GM23248 (cell line): Measurements from ENCODE around the gene YPEL4. TPM values are rescaled to one million over a fixed set of nuclear protein-coding genes. Genes with fewer than 3 reads are reported as not detected.

Experiments
- DNase-seq: peaks from one replicate; pipeline ENCODE4 v3.0.0-alpha.2; 2015
- H2AFZ ChIP-seq: fragments of 200-600 bp; sonication (generic); 2 replicates; pipeline ENCODE4 v1.6.1; 2016; ENCODE audit warnings: antibody characterized with exemption
- H3F3A ChIP-seq: fragments of 200-600 bp; sonication (generic); 2 replicates; pipeline ENCODE4 v1.6.1; 2016; ENCODE audit warnings: mild to moderate bottlenecking, antibody characterized with exemption, mixed run types; ENCODE audit not compliant: insufficient read depth
- H3K27ac ChIP-seq: fragments of 200-600 bp; sonication (generic); 2 replicates; pipeline ENCODE4 v1.5.1; 2016; ENCODE audit warnings: mild to moderate bottlenecking
- H3K27me3 ChIP-seq: fragments of 200-600 bp; sonication (generic); replicated peaks from 2 replicates; pipeline ENCODE4 v1.6.1; 2016; ENCODE audit warnings: mild to moderate bottlenecking; ENCODE audit not compliant: insufficient read depth
- H3K36me3 ChIP-seq: fragments of 200-600 bp; sonication (generic); 2 replicates; pipeline ENCODE4 v1.6.1; 2016; ENCODE audit warnings: low read depth, mild to moderate bottlenecking
- H3K4me1 ChIP-seq: fragments of 200-600 bp; sonication (generic); 2 replicates; pipeline ENCODE4 v1.6.1; 2016; ENCODE audit warnings: mild to moderate bottlenecking; ENCODE audit not compliant: insufficient read depth
- H3K4me2 ChIP-seq: fragments of 200-600 bp; sonication (generic); one replicate; pipeline ENCODE4 v1.6.1; 2016; ENCODE audit warnings: mild to moderate bottlenecking; ENCODE audit not compliant: unreplicated experiment
- H3K4me3 ChIP-seq: fragments of 200-600 bp; sonication (generic); 2 replicates; pipeline ENCODE4 v1.5.1; 2016; ENCODE audit warnings: mild to moderate bottlenecking
- H3K79me2 ChIP-seq: fragments of 200-600 bp; sonication (generic); 2 replicates; pipeline ENCODE4 v1.6.1; 2016; ENCODE audit warnings: mild to moderate bottlenecking; ENCODE audit not compliant: insufficient read depth
- H3K9ac ChIP-seq: fragments of 200-600 bp; sonication (generic); 2 replicates; pipeline ENCODE4 v1.6.1; 2016; ENCODE audit warnings: mild to moderate bottlenecking
- H3K9me2 ChIP-seq: fragments of 200-600 bp; sonication (generic); 2 replicates; pipeline ENCODE4 v1.6.1; 2016; ENCODE audit warnings: mixed run types, mild to moderate bottlenecking, moderate library complexity; ENCODE audit not compliant: insufficient read depth
- H3K9me3 ChIP-seq: fragments of 200-600 bp; sonication (generic); one replicate; pipeline ENCODE4 v1.6.1; 2017; ENCODE audit warnings: low read depth
- H4K20me1 ChIP-seq: fragments of 200-600 bp; sonication (generic); 2 replicates; pipeline ENCODE4 v1.6.0; 2016; ENCODE audit not compliant: insufficient read depth
- EZH2 ChIP-seq: fragments of 200-600 bp; sonication (generic); IDR thresholded peaks from 2 replicates; pipeline ENCODE4 v1.6.1; 2018; ENCODE audit warnings: antibody characterized with exemption, mild to moderate bottlenecking; ENCODE audit not compliant: insufficient read depth, poor library complexity, severe bottlenecking
- EZH2phosphoT487 ChIP-seq: fragments of 200-600 bp; sonication (generic); IDR thresholded peaks from 2 replicates; pipeline ENCODE4 v1.6.1; 2018; ENCODE audit warnings: antibody characterized with exemption, moderate library complexity, mild to moderate bottlenecking, low read depth; ENCODE audit not compliant: insufficient read depth
- WGBS, 2 experiments: methylation state at CpG; one replicate each; pipeline ENCODE4 v1.1.6; 2015 to 2017; ENCODE audit warnings: low lambda C conversion rate in 2 of 2, low coverage in 1 of 2; ENCODE audit errors: missing lambda C conversion rate in 2 of 2; 5-methylcytosine and 5-hydroxymethylcytosine counted together
- in situ Hi-C: fragments of 300-500 bp; cut with MboI; formaldehyde crosslinking; loops from 2 replicates; pipeline ENCODE4 v1.15.0; 2020
- polyA plus RNA-seq: library from polyadenylated mRNA; unstranded; fragments of >200 nt; fragmentation: Nextera tagmentation; extraction: Ambion mirVana; gene quantifications from 2 replicates; pipeline ENCODE4 v1.2.1, GENCODE V29; 2016
- total RNA-seq: library from RNA; depleted of rRNA; stranded (reverse); fragments of >200 nt; shearing (Covaris generic); gene quantifications from 2 replicates; pipeline ENCODE4 v1.2.3, GENCODE V29; 2014

Gene YPEL4
- total and polyA plus RNA-seq, 2 experiments from 2014 or later: 0.49 to 1.7 TPM

DNA sequence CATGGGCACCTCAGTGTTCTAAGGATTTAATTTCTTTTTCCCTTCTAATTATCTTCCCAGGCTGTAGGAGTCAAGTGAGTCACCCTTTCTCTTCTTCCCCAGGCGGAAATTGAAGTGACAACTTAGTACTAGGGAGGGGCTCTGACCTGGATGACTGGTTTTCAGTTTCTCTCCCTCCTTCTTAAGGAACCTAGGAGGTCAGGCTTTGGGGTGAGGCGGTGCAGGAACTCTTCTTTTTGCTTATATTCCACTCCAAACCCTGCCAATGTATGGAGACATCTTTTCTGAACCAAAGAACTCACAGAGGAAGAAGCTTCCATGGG lies 30.8 kb upstream of the YPEL4 start:
- Histone ChIP-seq H3K9ac (no peak overlapping the region; the same call in 1 of the 2 replicates), H4K20me1 (no peaks in the 10 kb centered on the region)
- in situ Hi-C loops: no loop called here

GRCh38 chr11:57679396-57679795 lies 29.7 kb upstream of the YPEL4 start:
- no peak overlapping the region for H3K4me2 ChIP-seq
- H3K4me1 ChIP-seq: peaks cover 18% of the 10 kb centered on the region
- peaks cover 100% of the 10 kb centered on the region for H3K79me2 ChIP-seq
- H3K4me3 ChIP-seq: no peak overlapping the region
- DNase-seq: no peak
- peaks cover 29% of the 10 kb centered on the region for H3K36me3 ChIP-seq
- H3F3A ChIP-seq: peaks cover 6% of the 10 kb centered on the region; the same call in 1 of the 2 replicates
- H3K9ac ChIP-seq: no peak overlapping the region
- H3K27ac ChIP-seq: no peak overlapping the region
- no peaks in the 10 kb centered on the region for H3K9me2 ChIP-seq
- TF ChIP-seq EZH2 (no peak), EZH2phosphoT487 (no peak)
- whole genome bisulfite sequencing, 2 experiments: 92 to 99% methylated on average over 4 of the region's 4 CpGs
- in situ Hi-C loops: no loop called here
- no peaks in the 10 kb centered on the region for H4K20me1 ChIP-seq
- H3K9me3 ChIP-seq: no peaks in the 10 kb centered on the region
- H3K27me3 ChIP-seq: no peaks in the 10 kb centered on the region
- no peak overlapping the region for H2AFZ ChIP-seq

More for the DNA sequence above, 30.8 kb upstream of the YPEL4 start:
- DNase-seq: peak; percentile 70
- Histone ChIP-seq H2AFZ (no peak overlapping the region), H3K9me3 (no peaks in the 10 kb centered on the region), H3K4me1 (peaks cover 18% of the 10 kb centered on the region), H3K27me3 (no peaks in the 10 kb centered on the region), H3F3A (peaks cover 6% of the 10 kb centered on the region; the same call in 1 of the 2 replicates), H3K4me3 (no peak overlapping the region), H3K4me2 (no peak overlapping the region), H3K36me3 (peaks cover 24% of the 10 kb centered on the region), H3K9me2 (no peaks in the 10 kb centered on the region), H3K27ac (peak overlapping the region; percentile 34; the same call in 1 of the 2 replicates), H3K79me2 (peaks cover 100% of the 10 kb centered on the region)
- no peak for TF ChIP-seq EZH2
- no peak for TF ChIP-seq EZH2phosphoT487
- 50 to 55% methylated on average over 2 of the region's 2 CpGs for WGBS, 2 experiments

- WGBS, 2 experiments: 85 to 90% methylated on average over 3 of the region's 3 CpGs
- H3K4me1 ChIP-seq: peaks cover 8% of the 10 kb centered on the region
- no peak overlapping the region for H3K27ac ChIP-seq
- H3K36me3 ChIP-seq: peaks cover 42% of the 10 kb centered on the region
- H3K79me2 ChIP-seq: peaks cover 100% of the 10 kb centered on the region
- no peaks in the 10 kb centered on the region for H3K27me3 ChIP-seq
- in situ Hi-C loops: no loop called here
- no peak overlapping the region for H3K9ac ChIP-seq
- no peak overlapping the region for H3K4me3 ChIP-seq
- no peaks in the 10 kb centered on the region for H3K9me3 ChIP-seq
- H4K20me1 ChIP-seq: peaks cover 8% of the 10 kb centered on the region; the same call in 1 of the 2 replicates
- H2AFZ ChIP-seq: no peak overlapping the region
- peaks cover 6% of the 10 kb centered on the region; the same call in 1 of the 2 replicates for H3F3A ChIP-seq
- TF ChIP-seq EZH2 (no peak), EZH2phosphoT487 (no peak)
- DNase-seq: no peak
- H3K4me2 ChIP-seq: no peak overlapping the region
- no peaks in the 10 kb centered on the region for H3K9me2 ChIP-seq
Observed at GRCh38 chr11:57675176-57675941, 25.6 kb upstream of the YPEL4 start.

DNA sequence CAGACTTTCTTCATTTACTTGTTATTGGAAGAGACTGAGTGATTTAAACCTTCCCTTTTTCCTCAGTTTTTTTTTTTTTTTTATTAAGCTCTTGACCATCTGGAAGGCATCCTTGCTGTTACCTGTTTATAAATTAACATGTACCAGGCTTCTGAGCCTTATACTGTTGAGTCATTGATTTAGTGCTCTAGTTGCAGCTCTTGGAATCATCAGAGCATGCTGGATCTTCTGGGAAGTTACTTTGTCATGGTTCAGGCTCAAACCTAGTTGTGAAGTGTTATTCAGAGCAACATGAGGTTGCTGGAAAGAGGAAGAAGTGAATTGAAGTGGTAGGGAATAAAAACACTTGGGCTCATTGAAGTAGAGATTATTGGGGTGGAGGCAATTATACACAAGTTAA lies 24.5 kb upstream of the YPEL4 start:
- Histone ChIP-seq H3K4me3 (no peak overlapping the region), H3K9ac (no peak overlapping the region), H3K27me3 (no peaks in the 10 kb centered on the region), H3K4me2 (no peak overlapping the region), H3K27ac (no peak overlapping the region), H3F3A (0 out of 2 replicates have a peak, but pooled peaks cover under 1% of the 10 kb centered on the region), H3K4me1 (peaks cover 9% of the 10 kb centered on the region), H4K20me1 (peaks cover 8% of the 10 kb centered on the region; the same call in 1 of the 2 replicates), H3K9me2 (no peaks in the 10 kb centered on the region), H3K79me2 (peaks cover 100% of the 10 kb centered on the region), H2AFZ (no peak overlapping the region), H3K36me3 (peaks cover 42% of the 10 kb centered on the region), H3K9me3 (no peaks in the 10 kb centered on the region)
- no peak for TF ChIP-seq EZH2phosphoT487
- no peak for TF ChIP-seq EZH2
- in situ Hi-C loops: no loop called here
- DNase-seq: no peak
